ENCODE results near the gene C1R. TPM values are rescaled to one million over a fixed set of nuclear protein-coding genes. Genes with fewer than 3 reads are reported as not detected.

Gene C1R
- total RNA-seq, 4 donors from 2014 or later = 22.8 to 297 (median 140) TPM

DNA sequence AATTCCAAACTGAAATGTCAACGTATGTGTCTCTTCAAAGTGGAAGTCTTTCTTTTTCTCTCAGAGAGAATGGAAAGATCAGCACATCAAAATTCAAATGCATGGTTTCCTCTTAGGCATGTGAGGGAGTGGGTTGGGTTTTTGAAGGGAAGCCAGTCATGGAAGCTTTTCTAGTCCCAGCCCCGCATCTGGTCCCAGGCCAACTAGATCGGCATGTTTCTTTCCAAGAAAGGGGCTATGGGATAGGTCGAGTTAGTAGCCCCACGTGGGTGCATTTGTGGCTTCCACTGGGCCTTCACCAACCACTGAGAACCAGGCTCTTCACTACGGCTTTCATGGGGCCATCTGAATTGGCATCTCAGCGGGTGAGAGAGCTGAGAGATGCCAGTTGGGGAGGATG is 25.1 kb downstream of the C1R start:
- Histone ChIP-seq H3K27ac (peak overlapping the region; percentile 61 to 69 (median 61)), H3K27me3 (no peaks in the 10 kb centered on the region), H3K9me3 (no peaks in the 10 kb centered on the region), H3K36me3 (peaks cover 0 to 42% (median 0%) of the 10 kb centered on the region in 3 donors), H3K4me1 (peaks cover 14 to 74% (median 34%) of the 10 kb centered on the region in 3 donors), H3K4me3 (no peak overlapping the region)
- no peak for TF ChIP-seq CTCF (IDR thresholded peaks at IDR 0.05)
- no peak for TF ChIP-seq POLR2A (IDR thresholded peaks at IDR 0.05)
- whole genome bisulfite sequencing, 2 donors = 47 to 61% methylated on average over 2 to 3 of the region's 7 CpGs
- intact Hi-C loops (cut with DNase I) = no loop called here
- no peak for DNase-seq

DNA sequence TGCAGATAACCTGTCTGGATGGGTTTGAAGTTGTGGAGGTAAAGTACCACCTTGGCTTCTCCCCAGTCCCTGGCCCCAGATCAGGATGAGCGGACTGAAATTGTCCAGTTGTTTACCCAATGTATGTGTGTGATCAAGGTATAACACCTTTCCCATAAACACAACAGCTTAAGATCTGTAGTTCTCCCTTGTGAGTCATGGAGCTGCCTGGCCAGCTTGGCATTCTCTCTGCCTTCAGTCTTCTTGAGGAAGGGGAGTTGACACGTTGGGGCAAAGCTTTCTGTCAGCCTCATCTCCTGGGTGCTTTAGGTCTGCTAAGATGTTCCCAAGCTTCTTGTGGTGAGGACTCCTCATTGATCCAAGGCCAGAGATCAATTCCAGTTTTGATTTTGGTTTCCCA is 25.6 kb downstream of the C1R start:
- Histone ChIP-seq H3K4me3 (no peak overlapping the region), H3K27ac (peak overlapping the region; percentile 61 to 69 (median 61)), H3K4me1 (peaks cover 14 to 79% (median 38%) of the 10 kb centered on the region in 3 donors), H3K36me3 (peaks cover 0 to 42% (median 0%) of the 10 kb centered on the region in 3 donors), H3K27me3 (no peaks in the 10 kb centered on the region), H3K9me3 (no peaks in the 10 kb centered on the region)
- intact Hi-C loops (cut with DNase I) = no loop called here
- WGBS, 2 donors = 38 to 42% methylated on average over 2 of the region's 2 CpGs
- no peak for TF ChIP-seq CTCF (IDR thresholded peaks at IDR 0.05)
- no peak for TF ChIP-seq POLR2A (IDR thresholded peaks at IDR 0.05)
- no peak for DNase-seq

DNA sequence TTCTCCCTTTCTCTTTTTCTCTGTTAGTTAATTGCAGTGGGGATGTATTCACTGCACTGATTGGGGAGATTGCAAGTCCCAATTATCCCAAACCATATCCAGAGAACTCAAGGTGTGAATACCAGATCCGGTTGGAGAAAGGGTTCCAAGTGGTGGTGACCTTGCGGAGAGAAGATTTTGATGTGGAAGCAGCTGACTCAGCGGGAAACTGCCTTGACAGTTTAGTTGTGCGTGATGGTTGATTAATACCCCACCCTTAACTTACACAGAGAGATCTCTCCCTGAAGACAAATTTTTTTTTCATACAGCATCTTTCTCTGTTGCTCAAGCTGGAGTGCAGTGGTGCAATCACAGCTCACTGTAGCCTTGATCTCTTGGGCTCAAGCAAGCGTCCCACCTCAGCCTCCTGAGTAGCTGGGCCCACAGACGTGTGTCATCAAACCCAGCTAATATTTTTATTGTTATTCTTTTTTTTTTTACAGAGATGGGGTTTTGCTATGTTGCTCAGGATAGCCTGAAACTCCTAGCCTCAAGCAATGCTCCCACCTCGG is 27.1 kb downstream of the C1R start:
- 73 to 80% methylated on average over 7 of the region's 7 CpGs for WGBS, 2 donors
- DNase-seq = no peak
- TF ChIP-seq POLR2A (IDR thresholded peaks at IDR 0.05) = no peak
- TF ChIP-seq CTCF (IDR thresholded peaks at IDR 0.05) = no peak
- Histone ChIP-seq H3K4me3 (no peak overlapping the region), H3K36me3 (peaks cover 0 to 37% (median 0%) of the 10 kb centered on the region in 3 donors), H3K4me1 (peaks cover 14 to 92% (median 45%) of the 10 kb centered on the region in 3 donors), H3K27me3 (no peaks in the 10 kb centered on the region), H3K9me3 (no peaks in the 10 kb centered on the region), H3K27ac (peak overlapping the region in 1 of 4 donors; percentile 69)
- intact Hi-C loops (cut with DNase I) = no loop called here

- no peak overlapping the region for H3K27ac ChIP-seq
- H3K27me3 ChIP-seq = no peaks in the 10 kb centered on the region
- peaks cover 0 to 32% (median 0%) of the 10 kb centered on the region in 3 donors for H3K36me3 ChIP-seq
- intact Hi-C loops (cut with DNase I) = no loop called here
- no peak overlapping the region for H3K4me3 ChIP-seq
- TF ChIP-seq CTCF (IDR thresholded peaks at IDR 0.05) = no peak
- DNase-seq = no peak
- peaks cover 14 to 98% (median 51%) of the 10 kb centered on the region in 3 donors for H3K4me1 ChIP-seq
- 58 to 64% methylated on average over 3 of the region's 3 CpGs for WGBS, 2 donors
- H3K9me3 ChIP-seq = no peaks in the 10 kb centered on the region
These were observed 27.7 kb downstream of the C1R start for GRCh38 chr12:7064516-7064915.

DNA sequence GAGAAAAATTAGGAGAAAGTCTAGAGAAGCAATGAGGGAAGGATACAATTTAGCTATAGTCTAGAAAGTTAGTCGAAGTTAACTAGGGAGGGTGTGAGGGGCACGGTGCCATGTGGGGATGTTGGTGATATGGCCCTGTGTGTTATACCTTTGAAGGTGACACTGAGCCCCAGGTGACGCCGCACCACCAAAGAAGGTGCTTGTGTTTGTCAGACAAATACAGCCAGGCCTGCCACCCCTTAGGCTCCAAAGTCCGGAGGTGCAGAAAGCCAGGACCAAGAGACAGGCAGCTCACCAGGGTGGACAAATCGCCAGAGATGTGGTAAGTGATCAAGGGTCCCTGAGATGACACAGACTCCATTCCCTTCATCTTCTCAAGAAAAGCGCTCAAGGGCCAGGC is 30.6 kb downstream of the C1R start:
- Histone ChIP-seq H3K36me3 (peaks cover 0 to 17% (median 0%) of the 10 kb centered on the region in 3 donors), H3K27me3 (no peaks in the 10 kb centered on the region), H3K9me3 (no peaks in the 10 kb centered on the region), H3K27ac (peak overlapping the region; percentile 75 to 88 (median 84)), H3K4me1 (peaks cover 8 to 81% (median 35%) of the 10 kb centered on the region in 3 donors), H3K4me3 (peak overlapping the region in 3 of 4 donors; percentile 37 to 62 (median 41))
- intact Hi-C loops (cut with DNase I) = no loop called here
- DNase-seq = no peak
- TF ChIP-seq POLR2A (IDR thresholded peaks at IDR 0.05) (no peak), CTCF (IDR thresholded peaks at IDR 0.05) (no peak)
- WGBS, 2 donors = 77 to 93% methylated on average over 6 to 7 of the region's 7 CpGs
